HepG2 (cell line): Measurements from ENCODE around the gene MFAP3L. TPM values are rescaled to one million over a fixed set of nuclear protein-coding genes. Genes with fewer than 3 reads are reported as not detected.

Experiments
- ARID4A ChIP-seq: sonication (generic); formaldehyde crosslinking; IDR thresholded peaks from 2 replicates; pipeline ENCODE4 v1.5.0; 2020; ENCODE audit warnings: mild to moderate bottlenecking, missing genetic modification reagents, borderline replicate concordance
- ATRX ChIP-seq: sonication (generic); formaldehyde crosslinking; IDR thresholded peaks from 2 replicates; pipeline ENCODE4 v1.4.0; 2020; ENCODE audit warnings: missing genetic modification reagents, borderline replicate concordance
- DPF2 ChIP-seq: sonication (generic); formaldehyde crosslinking; IDR thresholded peaks from 2 replicates; pipeline ENCODE4 v1.4.0; 2020; ENCODE audit warnings: mild to moderate bottlenecking, low read depth, missing genetic modification reagents, borderline replicate concordance
- DRAP1 ChIP-seq: IDR thresholded peaks from 2 replicates; pipeline ENCODE4 v1.6.1; 2016; ENCODE audit warnings: missing genetic modification reagents, missing compliant biosample characterization
- GATAD2A ChIP-seq: IDR thresholded peaks from 2 replicates; pipeline ENCODE4 v1.6.1; 2016
- HOXA3 ChIP-seq: sonication (generic); formaldehyde crosslinking; IDR thresholded peaks from 2 replicates; pipeline ENCODE4 v1.5.0; 2020; ENCODE audit warnings: missing genetic modification reagents
- NFAT5 ChIP-seq: sonication (generic); formaldehyde crosslinking; IDR thresholded peaks from 2 replicates; pipeline ENCODE4 v1.4.0; 2020; ENCODE audit warnings: missing genetic modification reagents
- NR2F1 ChIP-seq, 2 experiments: fragments of 450-650 bp in 1 of 2; formaldehyde crosslinking in 1 of 2; IDR thresholded peaks; 2 replicates each; pipeline versions ENCODE4 v1.5.0 to v1.6.1; 2016 to 2020; ENCODE audit warnings: mild to moderate bottlenecking in 1 of 2, missing compliant biosample characterization in 1 of 2, missing genetic modification reagents in 1 of 2, moderate library complexity in 1 of 2
- RFX3 ChIP-seq: IDR thresholded peaks from 2 replicates; pipeline ENCODE4 v1.6.1; 2016; ENCODE audit warnings: missing biosample characterization, missing genetic modification reagents
- SUZ12 ChIP-seq: fragments of 150-350 bp; IDR thresholded peaks from 2 replicates; pipeline ENCODE4 v1.6.1; 2014; ENCODE audit warnings: low read depth, low read length
- TOPORS ChIP-seq: sonication (generic); formaldehyde crosslinking; IDR thresholded peaks from 2 replicates; pipeline ENCODE4 v1.8.0; 2023; ENCODE audit warnings: mild to moderate bottlenecking, missing genetic modification reagents
- ZNF121 ChIP-seq: sonication (generic); formaldehyde crosslinking; IDR thresholded peaks from 2 replicates; pipeline ENCODE4 v1.5.0; 2020; ENCODE audit warnings: mild to moderate bottlenecking, missing genetic modification reagents
- ZNF232 ChIP-seq: sonication (generic); formaldehyde crosslinking; IDR thresholded peaks from 2 replicates; pipeline ENCODE4 v1.4.0; 2020; ENCODE audit warnings: missing genetic modification reagents, borderline replicate concordance
- ZNF710 ChIP-seq: sonication (generic); formaldehyde crosslinking; IDR thresholded peaks from 2 replicates; pipeline ENCODE4 v1.5.0; 2020; ENCODE audit warnings: mild to moderate bottlenecking, missing genetic modification reagents, borderline replicate concordance
- polyA plus RNA-seq, 8 experiments: library from polyadenylated mRNA; depleted of rRNA in 3 of 8; stranded (reverse) in 7 of 8; unstranded in 1 of 8; fragments of >200 nt; fragmentation: Illumina TruSeq in 4 of 8; extraction: Trizol in 4 of 8; gene quantifications; 2 replicates each; pipeline versions ENCODE4 v1.2.1 to v1.2.3, GENCODE V29; 2011 to 2016; ENCODE audit warnings: low read depth in 4 of 8, missing spikeins in 1 of 8, mixed read lengths in 1 of 8; ENCODE audit not compliant: insufficient read depth in 1 of 8
- total RNA-seq, 5 experiments: library from RNA; depleted of rRNA; stranded (reverse); fragments of >200 nt; fragmentation: Illumina TruSeq; extraction: Trizol; gene quantifications; 2 replicates each; pipeline ENCODE4 v1.2.3, GENCODE V29; 2016; ENCODE audit warnings: low read depth in 1 of 5
- TF ChIP-seq, protein P1 (sequence below): sonication (generic); formaldehyde crosslinking; IDR thresholded peaks from 2 replicates; pipeline ENCODE4 v1.8.1; 2023; ENCODE audit warnings: mild to moderate bottlenecking, inconsistent platforms, moderate library complexity, missing genetic modification reagents, borderline replicate concordance

Gene MFAP3L
- total and polyA plus RNA-seq, 2 of the 13 experiments (the other 11 are each of a cell fraction or from before 2014, with no cell fraction given): 1.5 to 3.6 TPM

DNA sequence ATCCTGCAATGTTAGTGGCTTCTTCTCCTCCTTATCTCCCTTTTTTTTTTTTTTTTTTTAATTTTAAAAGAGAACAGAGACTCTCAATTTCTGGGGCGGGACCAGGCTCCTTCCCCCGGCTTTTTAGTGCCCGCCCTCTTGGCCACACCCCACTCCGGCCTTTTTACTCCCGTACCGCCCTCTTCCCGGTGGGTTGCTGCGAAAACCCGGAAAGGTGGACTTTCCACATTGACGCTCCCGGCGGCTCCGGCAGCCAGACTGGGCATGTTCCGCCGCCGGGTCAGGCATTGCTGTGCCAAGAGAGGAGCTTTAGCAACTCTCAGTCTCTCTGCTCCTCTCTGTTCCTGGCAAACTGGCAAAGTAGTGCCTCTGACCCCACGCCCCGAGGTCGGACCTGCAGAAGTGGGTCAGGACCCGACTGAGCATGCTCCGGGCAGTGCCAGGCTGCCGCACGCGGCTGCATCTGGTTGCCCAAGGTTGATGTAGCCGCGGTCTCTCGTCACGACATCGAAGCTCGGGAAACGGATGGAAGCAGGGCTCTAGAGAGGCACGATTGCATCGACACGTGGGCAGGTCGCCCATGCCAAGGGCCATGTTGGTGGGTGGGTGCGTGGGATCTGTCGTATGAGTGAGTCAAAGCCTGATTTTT is 1.1 kb upstream of the MFAP3L start (continued):
- TF ChIP-seq ATRX (CRISPR knock-in tag) (no peak), ARID4A (CRISPR knock-in tag) (peak; percentile 50; the same call in 1 of the 2 replicates), ZNF710 (peak; percentile 52; the same call in 1 of the 2 replicates), HOXA3 (CRISPR knock-in tag) (peak; percentile 62), TOPORS (no peak), GATAD2A (CRISPR knock-in tag) (no peak), RFX3 (CRISPR knock-in tag) (no peak), SUZ12 (no peak), DRAP1 (CRISPR knock-in tag) (no peak), NFAT5 (CRISPR knock-in tag) (peak; percentile 95), NR2F1 (CRISPR knock-in tag; IDR thresholded peaks at IDR 0.05) (peak; percentile 40 to 82; a peak in 3 of 4 replicates), ZNF232 (CRISPR knock-in tag) (peak; percentile 29; the same call in 1 of the 2 replicates), DPF2 (no peak), ZNF121 (CRISPR knock-in tag) (no peak)
- TF ChIP-seq, protein P1, sequence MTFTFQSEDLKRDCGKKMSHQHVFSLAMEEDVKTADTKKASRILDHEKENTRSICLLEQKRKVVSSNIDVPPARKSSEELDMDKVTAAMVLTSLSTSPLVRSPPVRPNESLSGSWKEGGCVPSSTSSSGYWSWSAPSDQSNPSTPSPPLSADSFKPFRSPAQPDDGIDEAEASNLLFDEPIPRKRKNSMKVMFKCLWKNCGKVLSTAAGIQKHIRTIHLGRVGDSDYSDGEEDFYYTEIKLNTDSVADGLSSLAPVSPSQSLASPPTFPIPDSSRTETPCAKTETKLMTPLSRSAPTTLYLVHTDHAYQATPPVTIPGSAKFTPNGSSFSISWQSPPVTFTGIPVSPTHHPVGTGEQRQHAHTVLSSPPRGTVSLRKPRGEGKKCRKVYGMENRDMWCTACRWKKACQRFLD (CRISPR knock-in tag): 0 out of 2 replicates have a peak, but pooled peaks have one; percentile 57
